ENCODE data around the gene CDHR2.
A peak's percentile ranks its signal among the peaks of the same experiment; 100 is the strongest.

Gene CDHR2

GRCh38 chr5:176620333-176620981 is 71.3 kb downstream of the CDHR2 start:
- peak; percentile 41 for DNase-seq (ENCODE audit: low read depth)

- no peak for DNase-seq (ENCODE audit: low read depth)
Observed at GRCh38 chr5:176621661-176622079, 72.5 kb downstream of the CDHR2 start.

GRCh38 chr5:176624142-176624541 is 75.0 kb downstream of the CDHR2 start:
- no peak for DNase-seq (ENCODE audit: low read depth)

- no peak for DNase-seq (ENCODE audit: low read depth)
Observed at GRCh38 chr5:176624938-176625337, 75.8 kb downstream of the CDHR2 start.

GRCh38 chr5:176625512-176625911 is 76.4 kb downstream of the CDHR2 start:
- no peak for DNase-seq (ENCODE audit: low read depth)

GRCh38 chr5:176625966-176626875 is 77.1 kb downstream of the CDHR2 start:
- no peak for DNase-seq (ENCODE audit: low read depth)

- DNase-seq (ENCODE audit: low read depth): no peak
Observed at GRCh38 chr5:176626876-176627236, 77.7 kb downstream of the CDHR2 start.

GRCh38 chr5:176627582-176627981 is 78.4 kb downstream of the CDHR2 start:
- no peak for DNase-seq (ENCODE audit: low read depth)

- DNase-seq (ENCODE audit: low read depth): peak; percentile 40
Observed at GRCh38 chr5:176628406-176629228, 79.5 kb downstream of the CDHR2 start.

GRCh38 chr5:176629317-176629852 is 80.2 kb downstream of the CDHR2 start:
- DNase-seq (ENCODE audit: low read depth): no peak

- DNase-seq (ENCODE audit: low read depth): peak; percentile 61
Observed at GRCh38 chr5:176629853-176630680, 80.9 kb downstream of the CDHR2 start, which contains the start of the genes EIF4E1B and SNCB. EIF4E1B (plus strand) TSS chr5:176630675; CDS start chr5:176642788, 12,113 bp downstream. SNCB (minus strand) TSS chr5:176630534; CDS start chr5:176629654, 880 bp downstream.

GRCh38 chr5:176630681-176631222 is 81.6 kb downstream of the CDHR2 start:
- no peak for DNase-seq (ENCODE audit: low read depth)

GRCh38 chr5:176631383-176632200 is 82.5 kb downstream of the CDHR2 start:
- DNase-seq (ENCODE audit: low read depth): no peak

- DNase-seq (ENCODE audit: low read depth): no peak
Observed at GRCh38 chr5:176632745-176633144, 83.6 kb downstream of the CDHR2 start.

GRCh38 chr5:176633598-176633997 is 84.5 kb downstream of the CDHR2 start:
- no peak for DNase-seq (ENCODE audit: low read depth)

- no peak for DNase-seq (ENCODE audit: low read depth)
Observed at GRCh38 chr5:176636426-176636825, 87.3 kb downstream of the CDHR2 start.

- no peak for DNase-seq (ENCODE audit: low read depth)
Observed at GRCh38 chr5:176637556-176637955, 88.4 kb downstream of the CDHR2 start.

- DNase-seq (ENCODE audit: low read depth): no peak
Observed at GRCh38 chr5:176638437-176638836, 89.3 kb downstream of the CDHR2 start.

GRCh38 chr5:176639208-176639607 is 90.1 kb downstream of the CDHR2 start:
- no peak for DNase-seq (ENCODE audit: low read depth)

GRCh38 chr5:176639981-176640380 is 90.8 kb downstream of the CDHR2 start:
- DNase-seq (ENCODE audit: low read depth): no peak

Data from ELR (cell line).